Liver (tissue), 9 donors: Measurements from ENCODE around the gene HYPK. TPM values are rescaled to one million over a fixed set of nuclear protein-coding genes. Genes with fewer than 3 reads are reported as not detected.

Experiments
- DNase-seq: peaks from one replicate; pipeline ENCODE4 v3.0.0-alpha.2; 2017; ENCODE audit warnings: low spot score
- H3K27ac ChIP-seq, 2 donors: one replicate each; pipeline ENCODE4 v1.7.0; 2013; ENCODE audit warnings: inconsistent platforms in 2 of 2, low read length in 2 of 2, control low read depth in 1 of 2, low read depth in 1 of 2, mild to moderate bottlenecking in 1 of 2
- H3K27me3 ChIP-seq, 4 donors: one replicate each; pipeline versions ENCODE4 v1.6.1 to v1.7.0; 2013; ENCODE audit warnings: low read length in 3 of 4, inconsistent platforms in 1 of 4, mild to moderate bottlenecking in 1 of 4, moderate library complexity in 1 of 4; ENCODE audit not compliant: control insufficient read depth in 4 of 4, insufficient read depth in 4 of 4
- H3K36me3 ChIP-seq, 4 donors: one replicate each; pipeline versions ENCODE4 v1.6.1 to v1.7.0; 2013; ENCODE audit warnings: low read length in 3 of 4, mild to moderate bottlenecking in 3 of 4, low read depth in 1 of 4, moderate library complexity in 1 of 4; ENCODE audit not compliant: control insufficient read depth in 4 of 4, insufficient read depth in 3 of 4
- H3K4me1 ChIP-seq, 4 donors: one replicate each; pipeline versions ENCODE4 v1.6.1 to v1.7.0; 2013; ENCODE audit warnings: low read length in 3 of 4, mild to moderate bottlenecking in 3 of 4, moderate library complexity in 1 of 4; ENCODE audit not compliant: control insufficient read depth in 4 of 4, insufficient read depth in 4 of 4
- H3K4me3 ChIP-seq, 3 donors: one replicate each; pipeline versions ENCODE4 v1.6.1 to v1.7.0; 2013; ENCODE audit warnings: low read length in 3 of 3, control low read depth in 1 of 3, low read depth in 1 of 3, mild to moderate bottlenecking in 1 of 3
- H3K9ac ChIP-seq, 2 donors: one replicate each; pipeline ENCODE4 v1.7.0; 2013; ENCODE audit warnings: low read length in 2 of 2, mild to moderate bottlenecking in 2 of 2, moderate library complexity in 2 of 2, control low read depth in 1 of 2, low read depth in 1 of 2
- H3K9me3 ChIP-seq, 4 donors: one replicate each; pipeline versions ENCODE4 v1.6.1 to v1.7.0; 2013; ENCODE audit warnings: low read length in 3 of 4; ENCODE audit not compliant: control insufficient read depth in 4 of 4
- ATF3 ChIP-seq: IDR thresholded peaks from 2 replicates; pipeline ENCODE4 v1.6.1; 2016; ENCODE audit warnings: antibody characterized with exemption
- GABPA ChIP-seq, 2 donors: IDR thresholded peaks in 1 of 2; conservative IDR thresholded peaks in 1 of 2; 2 replicates each; pipeline ENCODE4 v1.6.1; 2016; ENCODE audit warnings: antibody characterized with exemption in 2 of 2, mild to moderate bottlenecking in 1 of 2, moderate library complexity in 1 of 2
- HNF4G ChIP-seq: IDR thresholded peaks from 2 replicates; pipeline ENCODE4 v1.6.1; 2016; ENCODE audit warnings: antibody characterized with exemption
- JUND ChIP-seq, 2 donors: IDR thresholded peaks; 2 replicates each; pipeline ENCODE4 v1.6.1; 2016; ENCODE audit warnings: antibody characterized with exemption in 2 of 2
- NR2F2 ChIP-seq: IDR thresholded peaks from 2 replicates; pipeline ENCODE4 v1.6.1; 2016; ENCODE audit warnings: antibody characterized with exemption
- RAD21 ChIP-seq, 2 donors: IDR thresholded peaks; 2 replicates each; pipeline ENCODE4 v1.6.1; 2016; ENCODE audit warnings: antibody characterized with exemption in 2 of 2, mild to moderate bottlenecking in 2 of 2
- REST ChIP-seq: IDR thresholded peaks from 2 replicates; pipeline ENCODE4 v1.6.1; 2016; ENCODE audit warnings: antibody characterized with exemption, mild to moderate bottlenecking
- RXRA ChIP-seq, 2 donors: IDR thresholded peaks; 2 replicates each; pipeline ENCODE4 v1.6.1; 2017 to 2018; ENCODE audit warnings: antibody characterized with exemption in 2 of 2, mild to moderate bottlenecking in 1 of 2
- SP1 ChIP-seq: IDR thresholded peaks from 2 replicates; pipeline ENCODE4 v1.6.1; 2018; ENCODE audit warnings: antibody characterized with exemption, mild to moderate bottlenecking
- TAF1 ChIP-seq: conservative IDR thresholded peaks from 2 replicates; pipeline ENCODE4 v1.6.1; 2016; ENCODE audit warnings: antibody characterized with exemption, mild to moderate bottlenecking
- WGBS: extraction: QIAGEN DNeasy Blood & Tissue Kit; methylation state at CpG from one replicate; pipeline ENCODE4 v1.1.7; 2013; 5-methylcytosine and 5-hydroxymethylcytosine counted together
- polyA plus RNA-seq, 2 donors: library from polyadenylated mRNA; stranded (reverse) in 1 of 2; unstranded in 1 of 2; fragments of 200-250 nt in 1 of 2; fragments of >200 nt in 1 of 2; fragmentation: Nextera tagmentation in 1 of 2; extraction: Ambion mirVana in 1 of 2; gene quantifications; one replicate each; pipeline versions ENCODE4 v1.2.1 to v1.2.3, GENCODE V29; 2013 to 2015
- total RNA-seq, 2 donors: library from RNA; depleted of rRNA; stranded (reverse); fragments of >200 nt; gene quantifications; one replicate each; pipeline ENCODE4 v1.2.3, GENCODE V29; 2014
- TF ChIP-seq, protein P1 (sequence below): fragments of 150-350 bp; IDR thresholded peaks from 2 replicates; pipeline ENCODE4 v1.5.1; 2017; ENCODE audit warnings: improper control_type of control experiment, low read depth, low read length; ENCODE audit not compliant: missing input control
- TF ChIP-seq, protein P2 (sequence below): IDR thresholded peaks from 2 replicates; pipeline ENCODE4 v1.6.1; 2016; ENCODE audit warnings: antibody characterized with exemption
- TF ChIP-seq, protein P3 (sequence below): IDR thresholded peaks from 2 replicates; pipeline ENCODE4 v1.6.1; 2016; ENCODE audit warnings: antibody characterized with exemption
- donor health status: healthy.
- donor health status: healthy.
- donor health status: healthy.
- donor health status: healthy.
- donor health status: healthy.

HYPK gene
- total and polyA plus RNA-seq, 4 donors, result 4.8 to 18.7 (median 7.4) TPM

DNA sequence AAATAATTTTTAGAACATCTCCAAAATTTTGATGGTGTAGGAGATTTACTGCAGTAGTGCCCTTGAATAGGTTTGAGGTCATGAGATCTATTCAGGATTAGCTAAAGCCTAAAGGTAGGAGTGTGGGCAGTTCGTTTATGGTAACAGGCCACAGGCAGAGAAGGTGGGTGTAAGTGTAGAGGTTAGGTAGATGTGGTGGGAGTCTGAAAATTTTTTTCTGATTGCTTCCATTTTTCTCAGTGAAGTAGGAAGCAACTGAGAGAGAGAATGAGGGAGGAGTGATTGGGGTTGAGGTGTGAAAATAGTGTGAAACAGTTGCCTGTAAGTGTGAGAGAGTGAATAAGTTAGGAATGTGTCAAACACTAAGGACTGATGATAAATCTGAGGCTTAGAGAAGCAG, 21.4 kb upstream of the HYPK start:
- peaks cover 0 to 19% (median 11%) of the 10 kb centered on the region in 4 donors for H3K4me1 ChIP-seq
- H3K4me3 ChIP-seq, result no peak overlapping the region
- no peak for DNase-seq
- H3K27me3 ChIP-seq, result no peaks in the 10 kb centered on the region
- no peak overlapping the region for H3K27ac ChIP-seq
- TF ChIP-seq RAD21 (IDR thresholded peaks at IDR 0.05), result no peak
- TF ChIP-seq JUND (IDR thresholded peaks at IDR 0.05), result no peak
- no peak for TF ChIP-seq ATF3
- no peak for TF ChIP-seq NR2F2
- H3K9me3 ChIP-seq, result no peaks in the 10 kb centered on the region
- H3K9ac ChIP-seq, result no peak overlapping the region
- H3K36me3 ChIP-seq, result peaks cover 0 to 3% (median 2%) of the 10 kb centered on the region in 4 donors
- WGBS, result 89% methylated on average over 1 of the region's 1 CpG

DNA sequence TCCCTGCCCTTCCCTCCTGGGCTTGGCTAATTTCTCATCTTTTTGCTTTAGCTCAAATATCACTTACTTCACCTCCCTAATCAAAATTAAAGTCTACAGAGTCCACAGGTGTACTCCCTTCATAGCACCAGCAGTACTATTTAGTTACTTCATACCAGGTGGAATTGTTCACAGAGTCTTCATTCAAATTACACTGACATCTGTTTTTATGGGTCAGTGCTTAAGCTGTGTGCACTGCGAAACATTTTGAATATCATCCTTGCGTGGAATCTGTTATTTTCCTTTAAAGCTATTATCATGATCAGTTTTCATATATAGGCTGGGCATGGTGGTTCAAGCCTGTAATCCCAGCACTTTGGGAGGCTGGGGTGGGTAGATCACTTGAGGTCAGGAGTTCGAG, 11.0 kb upstream of the HYPK start:
- peaks cover 0 to 8% (median 4%) of the 10 kb centered on the region in 4 donors for H3K36me3 ChIP-seq
- TF ChIP-seq REST (no peak), TAF1 (no peak), RXRA (IDR thresholded peaks at IDR 0.05) (no peak), HNF4G (no peak), ATF3 (no peak), NR2F2 (no peak), SP1 (no peak), RAD21 (IDR thresholded peaks at IDR 0.05) (no peak), JUND (IDR thresholded peaks at IDR 0.05) (no peak), GABPA (IDR thresholded peaks at IDR 0.05 in 1 of 2, conservative IDR thresholded peaks at IDR 0.05 in 1 of 2) (no peak)
- TF ChIP-seq, protein P1, sequence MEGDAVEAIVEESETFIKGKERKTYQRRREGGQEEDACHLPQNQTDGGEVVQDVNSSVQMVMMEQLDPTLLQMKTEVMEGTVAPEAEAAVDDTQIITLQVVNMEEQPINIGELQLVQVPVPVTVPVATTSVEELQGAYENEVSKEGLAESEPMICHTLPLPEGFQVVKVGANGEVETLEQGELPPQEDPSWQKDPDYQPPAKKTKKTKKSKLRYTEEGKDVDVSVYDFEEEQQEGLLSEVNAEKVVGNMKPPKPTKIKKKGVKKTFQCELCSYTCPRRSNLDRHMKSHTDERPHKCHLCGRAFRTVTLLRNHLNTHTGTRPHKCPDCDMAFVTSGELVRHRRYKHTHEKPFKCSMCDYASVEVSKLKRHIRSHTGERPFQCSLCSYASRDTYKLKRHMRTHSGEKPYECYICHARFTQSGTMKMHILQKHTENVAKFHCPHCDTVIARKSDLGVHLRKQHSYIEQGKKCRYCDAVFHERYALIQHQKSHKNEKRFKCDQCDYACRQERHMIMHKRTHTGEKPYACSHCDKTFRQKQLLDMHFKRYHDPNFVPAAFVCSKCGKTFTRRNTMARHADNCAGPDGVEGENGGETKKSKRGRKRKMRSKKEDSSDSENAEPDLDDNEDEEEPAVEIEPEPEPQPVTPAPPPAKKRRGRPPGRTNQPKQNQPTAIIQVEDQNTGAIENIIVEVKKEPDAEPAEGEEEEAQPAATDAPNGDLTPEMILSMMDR, result no peak
- TF ChIP-seq, protein P2, sequence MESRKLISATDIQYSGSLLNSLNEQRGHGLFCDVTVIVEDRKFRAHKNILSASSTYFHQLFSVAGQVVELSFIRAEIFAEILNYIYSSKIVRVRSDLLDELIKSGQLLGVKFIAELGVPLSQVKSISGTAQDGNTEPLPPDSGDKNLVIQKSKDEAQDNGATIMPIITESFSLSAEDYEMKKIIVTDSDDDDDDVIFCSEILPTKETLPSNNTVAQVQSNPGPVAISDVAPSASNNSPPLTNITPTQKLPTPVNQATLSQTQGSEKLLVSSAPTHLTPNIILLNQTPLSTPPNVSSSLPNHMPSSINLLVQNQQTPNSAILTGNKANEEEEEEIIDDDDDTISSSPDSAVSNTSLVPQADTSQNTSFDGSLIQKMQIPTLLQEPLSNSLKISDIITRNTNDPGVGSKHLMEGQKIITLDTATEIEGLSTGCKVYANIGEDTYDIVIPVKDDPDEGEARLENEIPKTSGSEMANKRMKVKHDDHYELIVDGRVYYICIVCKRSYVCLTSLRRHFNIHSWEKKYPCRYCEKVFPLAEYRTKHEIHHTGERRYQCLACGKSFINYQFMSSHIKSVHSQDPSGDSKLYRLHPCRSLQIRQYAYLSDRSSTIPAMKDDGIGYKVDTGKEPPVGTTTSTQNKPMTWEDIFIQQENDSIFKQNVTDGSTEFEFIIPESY, result no peak
- TF ChIP-seq, protein P3, sequence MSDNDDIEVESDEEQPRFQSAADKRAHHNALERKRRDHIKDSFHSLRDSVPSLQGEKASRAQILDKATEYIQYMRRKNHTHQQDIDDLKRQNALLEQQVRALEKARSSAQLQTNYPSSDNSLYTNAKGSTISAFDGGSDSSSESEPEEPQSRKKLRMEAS, result no peak
- no peaks in the 10 kb centered on the region for H3K9me3 ChIP-seq
- H3K4me1 ChIP-seq, result peaks cover 0 to 15% (median 11%) of the 10 kb centered on the region in 4 donors
- H3K27ac ChIP-seq, result no peak overlapping the region
- 98% methylated on average over 3 of the region's 3 CpGs for WGBS
- no peak overlapping the region for H3K9ac ChIP-seq
- no peaks in the 10 kb centered on the region for H3K27me3 ChIP-seq
- DNase-seq, result no peak
- no peak overlapping the region for H3K4me3 ChIP-seq
